ENCODE data around the gene CYTH4.

CYTH4 gene

GRCh38 chr22:37345863-37346504, 63.7 kb downstream of the CYTH4 start:
- no peak for DNase-seq (ENCODE audit: low read depth, low spot score)

GRCh38 chr22:37346505-37346895, 64.2 kb downstream of the CYTH4 start:
- no peak for DNase-seq (ENCODE audit: low read depth, low spot score)

GRCh38 chr22:37349043-37349814, 66.9 kb downstream of the CYTH4 start:
- no peak for DNase-seq (ENCODE audit: low read depth, low spot score)

- DNase-seq (ENCODE audit: low read depth, low spot score) = no peak
These were observed 68.9 kb downstream of the CYTH4 start for GRCh38 chr22:37351232-37351631.

GRCh38 chr22:37352481-37352880, 70.2 kb downstream of the CYTH4 start:
- no peak for DNase-seq (ENCODE audit: low read depth, low spot score)

- DNase-seq (ENCODE audit: low read depth, low spot score) = no peak
These were observed 71.5 kb downstream of the CYTH4 start for GRCh38 chr22:37353839-37354238.

- no peak for DNase-seq (ENCODE audit: low read depth, low spot score)
These were observed 72.0 kb downstream of the CYTH4 start for GRCh38 chr22:37354261-37354660.

- DNase-seq (ENCODE audit: low read depth, low spot score) = no peak
These were observed 72.4 kb downstream of the CYTH4 start for GRCh38 chr22:37354670-37355069.

GRCh38 chr22:37355174-37355573, 72.9 kb downstream of the CYTH4 start:
- no peak for DNase-seq (ENCODE audit: low read depth, low spot score)

- no peak for DNase-seq (ENCODE audit: low read depth, low spot score)
These were observed 74.6 kb downstream of the CYTH4 start for GRCh38 chr22:37356922-37357321.

GRCh38 chr22:37357446-37358075, 75.3 kb downstream of the CYTH4 start:
- DNase-seq (ENCODE audit: low read depth, low spot score) = no peak

GRCh38 chr22:37358386-37358785, 76.1 kb downstream of the CYTH4 start:
- DNase-seq (ENCODE audit: low read depth, low spot score) = no peak

GRCh38 chr22:37358917-37359316, 76.6 kb downstream of the CYTH4 start:
- no peak for DNase-seq (ENCODE audit: low read depth, low spot score)

GRCh38 chr22:37362621-37363020, 80.3 kb downstream of the CYTH4 start:
- no peak for DNase-seq (ENCODE audit: low read depth, low spot score)

- no peak for DNase-seq (ENCODE audit: low read depth, low spot score)
These were observed 81.1 kb downstream of the CYTH4 start for GRCh38 chr22:37363261-37363992.
